SK-N-SH treated with all-trans-retinoic acid at 6 μM for 48 hours (cell line): Measurements from ENCODE around the gene GUCY1A2.

Experiments used
- ATAC-seq: fragments of 200-7000 bp; cut with Tn5 transposase; 3 replicates; pipeline ENCODE4 v1.9.1; 2020; ENCODE audit warnings: mild to moderate bottlenecking, moderate library complexity
- BACH2 ChIP-seq: fragments of 250-450 bp; sonication (Bioruptor Pico); IDR thresholded peaks from 2 replicates; pipeline ENCODE4 v1.9.0; 2021; ENCODE audit warnings: mild to moderate bottlenecking, borderline replicate concordance
- CSDC2 ChIP-seq: fragments of 250-450 bp; sonication (Bioruptor Pico); IDR thresholded peaks from 2 replicates; pipeline ENCODE4 v1.5.0; 2020; ENCODE audit warnings: mild to moderate bottlenecking, moderate library complexity
- CSRNP3 ChIP-seq: fragments of 250-450 bp; sonication (Bioruptor Pico); IDR thresholded peaks from 2 replicates; pipeline ENCODE4 v1.5.1; 2021; ENCODE audit warnings: mild to moderate bottlenecking, moderate library complexity
- ESRRG ChIP-seq: fragments of 250-450 bp; sonication (Bioruptor Pico); IDR thresholded peaks from 2 replicates; pipeline ENCODE4 v1.6.1; 2021; ENCODE audit warnings: mild to moderate bottlenecking
- OSR1 ChIP-seq: fragments of 250-450 bp; sonication (Bioruptor Pico); IDR thresholded peaks from 2 replicates; pipeline ENCODE4 v1.8.0; 2022; ENCODE audit warnings: moderate library complexity, mild to moderate bottlenecking, inconsistent platforms
- PATZ1 ChIP-seq: fragments of 250-450 bp; sonication (Bioruptor Pico); IDR thresholded peaks from 2 replicates; pipeline ENCODE4 v1.8.0; 2020; ENCODE audit warnings: mild to moderate bottlenecking, moderate library complexity, borderline replicate concordance
- POU6F1 ChIP-seq: fragments of 250-450 bp; sonication (Bioruptor Pico); IDR thresholded peaks from 2 replicates; pipeline ENCODE4 v1.8.0; 2021; ENCODE audit warnings: low read depth, mild to moderate bottlenecking, moderate library complexity, borderline replicate concordance
- PPARA ChIP-seq: fragments of 250-450 bp; sonication (Bioruptor Pico); IDR thresholded peaks from 2 replicates; pipeline ENCODE4 v1.5.0; 2020; ENCODE audit warnings: mild to moderate bottlenecking, borderline replicate concordance
- SNAI2 ChIP-seq: fragments of 250-450 bp; sonication (Bioruptor Pico); IDR thresholded peaks from 2 replicates; pipeline ENCODE4 v1.5.0; 2020; ENCODE audit warnings: mild to moderate bottlenecking, moderate library complexity
- TCF4 ChIP-seq: fragments of 250-450 bp; sonication (Bioruptor Pico); IDR thresholded peaks from 2 replicates; pipeline ENCODE4 v1.8.0; 2021; ENCODE audit warnings: mild to moderate bottlenecking, moderate library complexity, borderline replicate concordance
- TOX ChIP-seq: fragments of 250-450 bp; sonication (Bioruptor Pico); IDR thresholded peaks from 2 replicates; pipeline ENCODE4 v1.8.0; 2021; ENCODE audit warnings: mild to moderate bottlenecking, moderate library complexity, borderline replicate concordance
- ZC3H10 ChIP-seq: fragments of 250-450 bp; sonication (Bioruptor Pico); IDR thresholded peaks from 2 replicates; pipeline ENCODE4 v1.5.1; 2021; ENCODE audit warnings: mild to moderate bottlenecking, moderate library complexity
- ZFP3 ChIP-seq: fragments of 250-450 bp; sonication (Bioruptor Pico); IDR thresholded peaks from 2 replicates; pipeline ENCODE4 v1.5.0; 2020; ENCODE audit warnings: mild to moderate bottlenecking, moderate library complexity
- ZNF565 ChIP-seq: fragments of 450-650 bp; formaldehyde crosslinking; conservative IDR thresholded peaks from 2 replicates; pipeline ENCODE4 v1.5.0; 2020; ENCODE audit warnings: low read depth, mild to moderate bottlenecking, moderate library complexity
- ZNF70 ChIP-seq: fragments of 450-650 bp; formaldehyde crosslinking; IDR thresholded peaks from 2 replicates; pipeline ENCODE4 v1.5.0; 2020; ENCODE audit warnings: mild to moderate bottlenecking, moderate library complexity
- ZNF8 ChIP-seq: fragments of 450-650 bp; formaldehyde crosslinking; IDR thresholded peaks from 2 replicates; pipeline ENCODE4 v1.5.0; 2020; ENCODE audit warnings: mild to moderate bottlenecking, moderate library complexity

The GUCY1A2 gene

GRCh38 chr11:106624377-106624776 lies 393.9 kb downstream of the GUCY1A2 start:
- ATAC-seq = peak; percentile 55
- TF ChIP-seq ZNF565 (CRISPR knock-in tag) = no peak
- TF ChIP-seq TCF4 (CRISPR knock-in tag) = no peak
- TF ChIP-seq ZNF70 (CRISPR knock-in tag) = no peak
- no peak for TF ChIP-seq ESRRG
- TF ChIP-seq CSRNP3 (CRISPR knock-in tag) = no peak
- no peak for TF ChIP-seq ZNF8
- TF ChIP-seq CSDC2 (CRISPR knock-in tag) = no peak
- TF ChIP-seq SNAI2 = no peak
- TF ChIP-seq ZC3H10 = no peak
- TF ChIP-seq POU6F1 (CRISPR knock-in tag) = no peak
- no peak for TF ChIP-seq PATZ1
- no peak for TF ChIP-seq ZFP3
- no peak for TF ChIP-seq BACH2
- no peak for TF ChIP-seq TOX (CRISPR knock-in tag)
- TF ChIP-seq PPARA (CRISPR knock-in tag) = no peak
- no peak for TF ChIP-seq OSR1
